ENCODE data around the gene KRT77. TPM values are rescaled to one million over a fixed set of nuclear protein-coding genes. Genes with fewer than 3 reads are reported as not detected.

The KRT77 gene
- total RNA-seq, 1 donor from 2014 or later: not detected

DNA sequence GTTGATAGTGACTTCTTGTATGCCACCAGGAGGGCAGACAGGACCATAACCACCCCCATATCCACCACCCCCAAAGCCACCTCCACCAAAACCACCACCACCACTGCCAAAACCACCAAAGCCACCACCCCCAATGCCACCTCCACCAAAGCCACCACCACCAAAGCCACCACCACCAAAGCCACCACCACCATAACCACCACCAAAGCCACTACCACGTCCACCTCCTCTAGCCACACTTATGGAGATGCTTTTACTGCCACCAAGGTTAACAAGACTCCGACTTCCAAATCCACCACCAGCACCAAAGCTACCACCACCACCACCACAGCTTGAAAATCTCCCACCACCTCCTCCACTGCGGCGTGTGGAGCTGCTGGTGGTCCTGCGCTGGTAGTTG lies 23.4 kb downstream of the KRT77 start:
- TF ChIP-seq CTCF (IDR thresholded peaks at IDR 0.05; ENCODE audit: insufficient read depth, low read length, severe bottlenecking): no peak

DNA sequence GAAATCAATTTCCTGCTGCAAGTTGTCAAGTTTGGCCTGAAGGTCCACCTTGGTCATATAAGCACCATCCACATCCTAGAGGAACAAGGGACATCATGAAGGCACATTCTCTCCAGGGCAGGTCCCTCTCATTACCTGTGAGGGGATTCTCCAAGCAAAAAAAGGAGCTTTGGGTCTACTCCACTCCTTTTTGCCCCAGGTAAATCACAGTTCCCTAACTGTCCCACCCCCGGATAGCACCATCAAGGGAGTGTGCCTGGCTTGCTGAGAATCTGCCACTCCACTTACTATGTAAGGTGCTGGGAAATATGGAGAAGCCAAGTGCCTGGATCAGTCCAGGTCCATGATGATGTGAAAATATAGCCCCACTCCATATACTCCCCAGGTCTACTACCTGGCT lies 25.7 kb downstream of the KRT77 start:
- TF ChIP-seq CTCF (IDR thresholded peaks at IDR 0.05; ENCODE audit: insufficient read depth, low read length, severe bottlenecking): no peak
- FAIRE-seq (no peak), DNase-seq (ENCODE audit: low read depth) (no peak)
- Histone ChIP-seq H3K36me3 (ENCODE audit: control insufficient read depth, insufficient read depth, low read length) (no peaks in the 10 kb centered on the region), H3K27me3 (ENCODE audit: control insufficient read depth, insufficient read depth, low read length) (peaks cover 7% of the 10 kb centered on the region), H3K4me3 (ENCODE audit: low read depth, low read length) (no peak overlapping the region)

More for the DNA sequence above, 23.4 kb downstream of the KRT77 start:
- Histone ChIP-seq H3K36me3 (ENCODE audit: control insufficient read depth, insufficient read depth, low read length) (no peaks in the 10 kb centered on the region), H3K4me3 (ENCODE audit: low read depth, low read length) (no peak overlapping the region), H3K27me3 (ENCODE audit: control insufficient read depth, insufficient read depth, low read length) (peaks cover 14% of the 10 kb centered on the region)
- FAIRE-seq (no peak), DNase-seq (ENCODE audit: low read depth) (no peak)

DNA sequence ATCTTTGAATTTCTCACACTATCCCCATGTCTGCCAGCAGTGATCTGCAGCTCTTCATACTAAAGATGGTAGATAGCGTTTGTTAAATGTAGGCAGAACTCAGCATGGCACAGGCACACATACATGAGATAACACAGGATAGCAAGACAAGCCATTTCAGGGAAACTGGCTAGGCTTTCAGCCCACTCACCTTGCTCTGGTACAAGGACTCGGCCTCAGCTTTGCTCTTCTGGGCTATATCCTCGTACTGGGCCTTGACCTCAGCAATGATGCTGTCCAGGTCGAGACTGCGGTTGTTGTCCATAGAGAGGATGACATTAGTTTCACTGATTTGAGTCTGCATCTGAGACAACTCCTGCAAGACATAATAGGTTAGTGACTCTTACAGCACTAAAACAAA lies 26.2 kb downstream of the KRT77 start:
- FAIRE-seq (no peak), DNase-seq (ENCODE audit: low read depth) (no peak)
- no peak overlapping the region for H3K4me3 ChIP-seq (ENCODE audit: low read depth, low read length)
- TF ChIP-seq CTCF (IDR thresholded peaks at IDR 0.05; ENCODE audit: insufficient read depth, low read length, severe bottlenecking): no peak
- peaks cover 7% of the 10 kb centered on the region for H3K27me3 ChIP-seq (ENCODE audit: control insufficient read depth, insufficient read depth, low read length)
- H3K36me3 ChIP-seq (ENCODE audit: control insufficient read depth, insufficient read depth, low read length): no peaks in the 10 kb centered on the region

DNA sequence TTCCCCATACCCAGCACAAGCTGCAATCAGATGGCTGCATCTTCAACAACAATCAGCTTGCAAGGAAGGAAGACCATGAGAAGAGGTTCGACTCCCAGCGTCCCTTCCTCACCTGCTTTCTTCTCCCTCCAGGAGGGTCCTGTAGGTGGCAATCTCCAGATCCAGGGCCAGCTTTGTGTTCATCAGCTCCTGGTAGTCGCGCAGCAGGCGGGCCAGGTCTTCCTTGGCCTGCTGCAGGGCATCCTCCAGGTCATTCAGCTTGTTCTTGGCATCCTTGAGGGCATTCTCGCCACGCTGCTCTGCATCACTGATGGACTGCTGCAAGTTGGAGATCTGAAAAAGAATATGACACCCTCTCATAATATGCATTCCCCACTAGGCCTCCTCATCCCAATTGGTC lies 27.2 kb downstream of the KRT77 start:
- Histone ChIP-seq H3K27me3 (ENCODE audit: control insufficient read depth, insufficient read depth, low read length) (peaks cover 7% of the 10 kb centered on the region), H3K4me3 (ENCODE audit: low read depth, low read length) (no peak overlapping the region), H3K36me3 (ENCODE audit: control insufficient read depth, insufficient read depth, low read length) (no peaks in the 10 kb centered on the region)
- no peak for DNase-seq (ENCODE audit: low read depth)
- no peak for TF ChIP-seq CTCF (IDR thresholded peaks at IDR 0.05; ENCODE audit: insufficient read depth, low read length, severe bottlenecking)
- no peak for FAIRE-seq

- DNase-seq (ENCODE audit: low read depth) (no peak), FAIRE-seq (no peak)
- Histone ChIP-seq H3K27me3 (ENCODE audit: control insufficient read depth, insufficient read depth, low read length) (peaks cover 7% of the 10 kb centered on the region), H3K36me3 (ENCODE audit: control insufficient read depth, insufficient read depth, low read length) (no peaks in the 10 kb centered on the region), H3K4me3 (ENCODE audit: low read depth, low read length) (no peak overlapping the region)
- TF ChIP-seq CTCF (IDR thresholded peaks at IDR 0.05; ENCODE audit: insufficient read depth, low read length, severe bottlenecking): no peak
Measured at GRCh38 chr12:52675301-52675701, 28.0 kb downstream of the KRT77 start.

DNA sequence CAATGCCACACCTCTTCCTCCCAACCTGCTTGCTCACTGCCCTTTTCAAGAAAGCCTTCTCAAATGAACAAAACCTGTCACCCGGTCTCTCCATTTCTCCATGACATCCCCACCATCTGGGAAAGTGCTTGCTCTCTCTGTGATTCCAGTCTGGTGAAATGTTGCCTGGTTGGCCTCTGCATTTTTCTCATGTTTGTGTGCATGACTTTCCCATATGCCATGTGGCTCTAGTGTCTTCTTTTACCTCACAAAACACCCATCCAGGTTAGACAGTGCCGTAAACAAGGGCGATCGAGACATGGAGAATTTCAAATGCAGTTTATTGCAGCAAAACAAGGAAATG lies 28.9 kb downstream of the KRT77 start:
- peaks cover 4% of the 10 kb centered on the region for H3K27me3 ChIP-seq (ENCODE audit: control insufficient read depth, insufficient read depth, low read length)
- TF ChIP-seq CTCF (IDR thresholded peaks at IDR 0.05; ENCODE audit: insufficient read depth, low read length, severe bottlenecking): no peak
- DNase-seq (ENCODE audit: low read depth): no peak
- H3K36me3 ChIP-seq (ENCODE audit: control insufficient read depth, insufficient read depth, low read length): no peaks in the 10 kb centered on the region
- no peak for FAIRE-seq
- H3K4me3 ChIP-seq (ENCODE audit: low read depth, low read length): no peak overlapping the region

Data from bronchial epithelial cell (primary cell).